ENCODE measurements around the gene SAMD5. TPM values are rescaled to one million over a fixed set of nuclear protein-coding genes. Genes with fewer than 3 reads are reported as not detected.

SAMD5 gene
- total and polyA plus RNA-seq, 10 donors, result 0.15 to 5.0 (median 1.7) TPM

DNA sequence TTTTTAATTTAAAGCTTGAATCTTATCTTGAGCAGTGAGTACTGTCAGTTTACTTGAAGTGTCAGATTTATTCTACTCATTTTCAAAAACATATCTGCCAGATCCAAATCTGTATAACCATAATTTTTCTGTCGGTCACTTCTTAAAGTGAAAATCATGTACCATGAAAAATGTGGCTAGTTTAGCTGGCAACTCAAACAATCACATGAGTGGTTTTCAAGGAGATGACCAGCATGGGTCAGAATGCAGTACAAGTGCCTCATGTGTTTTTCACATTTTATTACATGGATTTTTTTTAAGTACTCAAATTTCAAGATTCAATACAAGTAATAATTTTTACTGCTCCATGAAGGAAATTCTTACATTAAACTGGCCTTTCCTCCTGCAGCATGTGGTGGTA lies 11.0 kb upstream of the SAMD5 start:
- Histone ChIP-seq H3K4me3 (no peak overlapping the region), H3K4me1 (no peaks in the 10 kb centered on the region), H3K36me3 (no peaks in the 10 kb centered on the region), H3K9me3 (peaks cover 0 to 14% (median 9%) of the 10 kb centered on the region in 8 donors), H3K27me3 (replicated peaks in 1 of 7) (peaks cover 0 to 24% (median 0%) of the 10 kb centered on the region in 7 donors), H3K27ac (no peak overlapping the region)
- no peak for DNase-seq
- no peak for TF ChIP-seq POLR2AphosphoS5 (IDR thresholded peaks at IDR 0.05)
- TF ChIP-seq, protein P1, sequence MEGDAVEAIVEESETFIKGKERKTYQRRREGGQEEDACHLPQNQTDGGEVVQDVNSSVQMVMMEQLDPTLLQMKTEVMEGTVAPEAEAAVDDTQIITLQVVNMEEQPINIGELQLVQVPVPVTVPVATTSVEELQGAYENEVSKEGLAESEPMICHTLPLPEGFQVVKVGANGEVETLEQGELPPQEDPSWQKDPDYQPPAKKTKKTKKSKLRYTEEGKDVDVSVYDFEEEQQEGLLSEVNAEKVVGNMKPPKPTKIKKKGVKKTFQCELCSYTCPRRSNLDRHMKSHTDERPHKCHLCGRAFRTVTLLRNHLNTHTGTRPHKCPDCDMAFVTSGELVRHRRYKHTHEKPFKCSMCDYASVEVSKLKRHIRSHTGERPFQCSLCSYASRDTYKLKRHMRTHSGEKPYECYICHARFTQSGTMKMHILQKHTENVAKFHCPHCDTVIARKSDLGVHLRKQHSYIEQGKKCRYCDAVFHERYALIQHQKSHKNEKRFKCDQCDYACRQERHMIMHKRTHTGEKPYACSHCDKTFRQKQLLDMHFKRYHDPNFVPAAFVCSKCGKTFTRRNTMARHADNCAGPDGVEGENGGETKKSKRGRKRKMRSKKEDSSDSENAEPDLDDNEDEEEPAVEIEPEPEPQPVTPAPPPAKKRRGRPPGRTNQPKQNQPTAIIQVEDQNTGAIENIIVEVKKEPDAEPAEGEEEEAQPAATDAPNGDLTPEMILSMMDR (IDR thresholded peaks at IDR 0.05 in 8 of 11, conservative IDR thresholded peaks at IDR 0.05 in 3 of 11), result no peak
- whole genome bisulfite sequencing, 5 donors, result 87 to 100% (median 97%) methylated on average over 1 of the region's 1 CpG
- intact Hi-C loops (cut with DNase I; ENCODE audit: low total_unique reads), result no loop called here

DNA sequence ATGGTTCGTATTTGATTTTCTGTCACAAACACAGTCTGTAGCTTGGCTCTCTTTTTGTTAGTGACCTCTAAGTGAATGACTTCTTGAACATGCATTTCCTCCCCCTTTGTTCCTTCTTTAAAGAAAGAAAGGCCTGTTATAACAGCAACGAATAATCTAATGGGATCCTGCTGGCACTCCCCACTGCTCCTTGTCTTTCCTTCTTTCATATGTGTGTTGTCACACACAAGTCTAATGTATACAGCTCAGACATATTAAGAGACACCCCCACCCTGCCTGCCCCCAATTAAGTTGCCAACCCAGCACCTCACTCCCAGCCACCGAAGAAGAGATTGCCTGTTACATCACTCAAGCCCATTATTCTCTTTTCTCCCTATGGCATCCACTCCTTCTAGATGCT lies 4.9 kb upstream of the SAMD5 start:
- no peaks in the 10 kb centered on the region for H3K36me3 ChIP-seq
- no peaks in the 10 kb centered on the region for H3K9me3 ChIP-seq
- peaks cover 11 to 26% (median 21%) of the 10 kb centered on the region in 6 donors for H3K4me1 ChIP-seq
- peaks cover 0 to 79% (median 19%) of the 10 kb centered on the region in 7 donors for H3K27me3 ChIP-seq (replicated peaks in 1 of 7)
- no peak overlapping the region for H3K27ac ChIP-seq
- no peak overlapping the region for H3K4me3 ChIP-seq
- 66 to 76% (median 69%) methylated on average over 3 of the region's 3 CpGs for WGBS, 5 donors
- DNase-seq, result no peak
- no peak for TF ChIP-seq POLR2A (IDR thresholded peaks at IDR 0.05)
- TF ChIP-seq, protein P1 (IDR thresholded peaks at IDR 0.05 in 8 of 11, conservative IDR thresholded peaks at IDR 0.05 in 3 of 11), result no peak
- no peak for TF ChIP-seq POLR2AphosphoS5 (IDR thresholded peaks at IDR 0.05)
- intact Hi-C loops (cut with DNase I; ENCODE audit: low total_unique reads), result no loop called here

DNA sequence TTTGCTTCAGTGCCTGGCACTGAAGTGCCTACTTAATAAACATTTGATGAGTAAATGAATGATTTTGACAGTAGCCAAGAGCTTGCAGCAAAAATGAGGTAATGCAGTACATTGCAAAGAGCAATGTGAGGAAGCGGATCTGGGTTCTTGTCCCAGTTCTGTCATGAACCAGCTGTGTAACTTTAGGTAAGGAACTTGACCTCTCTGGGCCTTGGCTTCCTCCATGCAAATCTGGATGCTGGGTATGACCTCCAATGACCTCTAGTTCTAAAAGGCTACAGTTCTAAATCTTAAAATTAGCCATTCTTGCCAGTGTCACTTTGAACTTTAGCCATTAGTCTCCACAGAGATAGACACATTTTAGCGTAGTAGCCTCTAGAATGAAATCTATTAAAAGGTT lies 3.6 kb upstream of the SAMD5 start:
- WGBS, 5 donors, result 67 to 90% (median 89%) methylated on average over 2 of the region's 2 CpGs
- Histone ChIP-seq H3K4me1 (peaks cover 11 to 37% (median 31%) of the 10 kb centered on the region in 6 donors), H3K27ac (no peak overlapping the region), H3K9me3 (no peaks in the 10 kb centered on the region), H3K36me3 (no peaks in the 10 kb centered on the region), H3K4me3 (no peak overlapping the region), H3K27me3 (replicated peaks in 1 of 7) (peaks cover 0 to 92% (median 22%) of the 10 kb centered on the region in 7 donors)
- no peak for TF ChIP-seq POLR2A (IDR thresholded peaks at IDR 0.05)
- TF ChIP-seq, protein P1 (IDR thresholded peaks at IDR 0.05 in 8 of 11, conservative IDR thresholded peaks at IDR 0.05 in 3 of 11), result no peak
- no peak for TF ChIP-seq POLR2AphosphoS5 (IDR thresholded peaks at IDR 0.05)
- intact Hi-C loops (cut with DNase I; ENCODE audit: low total_unique reads), result loop anchor here (5.0 kb wide), 1 partner anchor 662 kb away; no protein-coding TSS in a partner anchor
- no peak for DNase-seq

DNA sequence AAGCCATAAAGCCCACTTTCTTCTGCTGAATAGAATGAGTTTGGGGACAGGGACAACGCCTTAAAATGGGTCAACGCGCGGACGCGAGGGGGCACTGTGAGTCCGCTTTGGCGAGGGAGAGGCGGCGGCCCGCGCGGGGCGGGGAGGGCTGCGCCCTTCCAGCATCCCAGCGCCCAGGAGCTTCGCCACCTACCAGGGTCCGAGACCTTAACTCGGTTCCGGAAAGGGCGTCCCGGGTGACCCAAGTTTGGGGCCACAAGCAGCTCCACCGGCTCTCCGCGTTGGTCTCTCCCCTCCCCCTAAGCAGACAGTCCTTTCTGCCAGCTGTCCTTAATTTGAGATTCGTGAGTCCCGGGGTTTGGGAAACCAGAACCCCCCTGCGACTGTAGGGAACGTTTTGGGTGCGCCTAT lies 1.8 kb upstream of the SAMD5 start:
- H3K9me3 ChIP-seq, result no peaks in the 10 kb centered on the region
- DNase-seq, result peak; percentile 77
- H3K36me3 ChIP-seq, result no peaks in the 10 kb centered on the region
- WGBS, 5 donors, result 1 to 3% (median 1%) methylated on average over 19 to 30 of the region's 30 CpGs
- TF ChIP-seq POLR2A (IDR thresholded peaks at IDR 0.05) (no peak), POLR2AphosphoS5 (IDR thresholded peaks at IDR 0.05) (peak in 1 of 3 donors; percentile 25)
- TF ChIP-seq, protein P1 (IDR thresholded peaks at IDR 0.05 in 8 of 11, conservative IDR thresholded peaks at IDR 0.05 in 3 of 11), result peak in 9 of 11 experiments; percentile 13 to 71 (median 65)
- no peak overlapping the region for H3K27ac ChIP-seq
- peak overlapping the region in 6 of 8 donors; percentile 50 to 75 (median 54) for H3K4me3 ChIP-seq
- peaks cover 0 to 90% (median 22%) of the 10 kb centered on the region in 7 donors for H3K27me3 ChIP-seq (replicated peaks in 1 of 7)
- H3K4me1 ChIP-seq, result peaks cover 11 to 39% (median 33%) of the 10 kb centered on the region in 6 donors
- intact Hi-C loops (cut with DNase I; ENCODE audit: low total_unique reads), result loop anchor here (5.0 kb wide), 1 partner anchor 661 kb away; no protein-coding TSS in a partner anchor
